DND-41 (cell line): ENCODE measurements around the gene LEAP2.

ENCODE experiments used
- EZH2 ChIP-seq: IDR thresholded peaks from 3 replicates; pipeline ENCODE4 v1.6.1; 2012; ENCODE audit warnings: borderline replicate concordance, low read depth, mild to moderate bottlenecking, moderate library complexity, low read length, inconsistent platforms; ENCODE audit not compliant: severe bottlenecking
- TF ChIP-seq, protein P1 (sequence below): IDR thresholded peaks from 2 replicates; pipeline ENCODE4 v1.5.1; 2012; ENCODE audit warnings: borderline replicate concordance, low read length, moderate library complexity, mild to moderate bottlenecking; ENCODE audit not compliant: poor library complexity, severe bottlenecking; ENCODE audit errors: extremely low read depth

DNA sequence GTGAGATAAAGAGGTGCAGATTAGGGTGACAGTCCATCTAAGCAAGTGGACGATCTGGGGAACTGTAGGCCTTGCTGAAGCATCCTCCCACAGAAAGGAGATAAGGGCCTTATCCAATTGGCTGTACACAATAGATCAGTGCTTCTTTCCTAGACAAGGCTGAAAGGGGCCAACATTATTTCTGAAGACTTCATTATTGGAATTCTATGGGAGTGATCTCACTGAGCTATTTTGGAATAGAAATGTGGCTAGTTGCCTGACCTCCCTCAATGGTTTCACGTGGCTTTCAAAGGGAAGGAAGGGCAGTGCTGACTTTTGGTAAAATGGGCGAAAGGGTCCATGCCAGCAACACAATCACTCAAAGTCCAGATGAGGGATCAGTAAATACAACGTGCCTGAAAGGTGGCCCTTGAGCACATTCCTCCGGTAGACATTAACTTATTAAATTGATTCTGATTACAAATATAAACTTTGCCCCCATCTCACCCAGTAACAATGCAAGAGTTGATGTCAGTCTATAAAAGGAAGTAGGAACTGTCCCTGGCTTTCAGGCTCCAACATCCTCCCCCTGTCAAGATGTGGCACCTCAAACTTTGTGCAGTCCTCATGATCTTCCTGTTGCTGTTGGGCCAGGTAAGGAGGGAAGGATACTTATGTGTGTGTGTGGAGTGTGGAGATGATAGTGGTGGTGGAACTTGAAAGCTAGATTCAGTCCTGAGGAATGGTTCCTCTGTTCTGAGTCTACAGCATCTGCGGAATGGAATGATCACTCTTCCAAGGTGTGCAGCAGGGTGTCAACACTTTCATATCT is at the start of gene LEAP2:
- TF ChIP-seq EZH2: no peak
- TF ChIP-seq, protein P1, sequence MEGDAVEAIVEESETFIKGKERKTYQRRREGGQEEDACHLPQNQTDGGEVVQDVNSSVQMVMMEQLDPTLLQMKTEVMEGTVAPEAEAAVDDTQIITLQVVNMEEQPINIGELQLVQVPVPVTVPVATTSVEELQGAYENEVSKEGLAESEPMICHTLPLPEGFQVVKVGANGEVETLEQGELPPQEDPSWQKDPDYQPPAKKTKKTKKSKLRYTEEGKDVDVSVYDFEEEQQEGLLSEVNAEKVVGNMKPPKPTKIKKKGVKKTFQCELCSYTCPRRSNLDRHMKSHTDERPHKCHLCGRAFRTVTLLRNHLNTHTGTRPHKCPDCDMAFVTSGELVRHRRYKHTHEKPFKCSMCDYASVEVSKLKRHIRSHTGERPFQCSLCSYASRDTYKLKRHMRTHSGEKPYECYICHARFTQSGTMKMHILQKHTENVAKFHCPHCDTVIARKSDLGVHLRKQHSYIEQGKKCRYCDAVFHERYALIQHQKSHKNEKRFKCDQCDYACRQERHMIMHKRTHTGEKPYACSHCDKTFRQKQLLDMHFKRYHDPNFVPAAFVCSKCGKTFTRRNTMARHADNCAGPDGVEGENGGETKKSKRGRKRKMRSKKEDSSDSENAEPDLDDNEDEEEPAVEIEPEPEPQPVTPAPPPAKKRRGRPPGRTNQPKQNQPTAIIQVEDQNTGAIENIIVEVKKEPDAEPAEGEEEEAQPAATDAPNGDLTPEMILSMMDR: no peak
